Neutrophil (primary cell): ENCODE measurements around the gene TAAR2.

Source experiments
- H3K27ac ChIP-seq: fragments of 200-600 bp; sonication (generic); 2 replicates; pipeline ENCODE4 v1.5.1; 2016; ENCODE audit warnings: mild to moderate bottlenecking, moderate library complexity
- H3K27me3 ChIP-seq: fragments of 200-600 bp; sonication (generic); 2 replicates; pipeline ENCODE4 v1.6.0; 2016; ENCODE audit warnings: mild to moderate bottlenecking
- H3K36me3 ChIP-seq: fragments of 200-600 bp; sonication (generic); 2 replicates; pipeline ENCODE4 v1.5.1; 2017
- H3K4me1 ChIP-seq, 2 experiments: fragments of 200-600 bp in 1 of 2; sonication (generic) in 1 of 2; 1 replicate in 1 of 2; 2 replicates in 1 of 2; pipeline versions ENCODE4 v1.5.1 to v1.6.1; 2013 to 2016; ENCODE audit warnings: low read depth in 1 of 2, low read length in 1 of 2, mild to moderate bottlenecking in 1 of 2, moderate library complexity in 1 of 2; ENCODE audit not compliant: control insufficient read depth in 1 of 2, insufficient read depth in 1 of 2
- H3K4me3 ChIP-seq, 2 experiments: fragments of 200-600 bp in 1 of 2; sonication (generic) in 1 of 2; 1 replicate in 1 of 2; 2 replicates in 1 of 2; pipeline ENCODE4 v1.5.1; 2013 to 2016; ENCODE audit warnings: low read depth in 1 of 2, low read length in 1 of 2, mild to moderate bottlenecking in 1 of 2, moderate library complexity in 1 of 2
- H3K9me3 ChIP-seq: fragments of 200-600 bp; sonication (generic); 2 replicates; pipeline ENCODE4 v1.5.1; 2016
- CTCF ChIP-seq: fragments of 200-600 bp; sonication (generic); IDR thresholded peaks from 2 replicates; pipeline ENCODE4 v1.5.1; 2016; ENCODE audit warnings: antibody characterized with exemption

Gene TAAR2

GRCh38 chr6:132634796-132635195 lies 10.7 kb upstream of the TAAR2 start:
- Histone ChIP-seq H3K9me3 (no peaks in the 10 kb centered on the region), H3K4me3 (no peak overlapping the region), H3K4me1 (no peaks in the 10 kb centered on the region), H3K36me3 (no peaks in the 10 kb centered on the region), H3K27ac (no peak overlapping the region), H3K27me3 (peaks cover 6% of the 10 kb centered on the region)
- TF ChIP-seq CTCF = no peak

GRCh38 chr6:132633362-132633761 lies 9.3 kb upstream of the TAAR2 start:
- Histone ChIP-seq H3K27me3 (peaks cover 8% of the 10 kb centered on the region), H3K4me1 (no peaks in the 10 kb centered on the region), H3K27ac (no peak overlapping the region), H3K4me3 (no peak overlapping the region), H3K36me3 (no peaks in the 10 kb centered on the region), H3K9me3 (no peaks in the 10 kb centered on the region)
- no peak for TF ChIP-seq CTCF

GRCh38 chr6:132623106-132623845 lies 799 bp downstream of the TAAR2 start:
- Histone ChIP-seq H3K27ac (no peak overlapping the region), H3K4me1 (no peaks in the 10 kb centered on the region), H3K4me3 (no peak overlapping the region), H3K27me3 (peaks cover 25% of the 10 kb centered on the region), H3K36me3 (no peaks in the 10 kb centered on the region), H3K9me3 (no peaks in the 10 kb centered on the region)
- no peak for TF ChIP-seq CTCF

- Histone ChIP-seq H3K4me3 (no peak overlapping the region), H3K27me3 (peaks cover 8% of the 10 kb centered on the region), H3K36me3 (no peaks in the 10 kb centered on the region), H3K27ac (no peak overlapping the region), H3K9me3 (no peaks in the 10 kb centered on the region), H3K4me1 (no peaks in the 10 kb centered on the region)
- TF ChIP-seq CTCF = no peak
Observed at GRCh38 chr6:132616677-132617076, 7.4 kb downstream of the TAAR2 start.

GRCh38 chr6:132614554-132614953 lies 9.5 kb downstream of the TAAR2 start:
- no peaks in the 10 kb centered on the region for H3K4me1 ChIP-seq
- H3K36me3 ChIP-seq = no peaks in the 10 kb centered on the region
- H3K27ac ChIP-seq = no peak overlapping the region
- no peaks in the 10 kb centered on the region for H3K9me3 ChIP-seq
- peaks cover 6% of the 10 kb centered on the region for H3K27me3 ChIP-seq
- TF ChIP-seq CTCF = no peak
- H3K4me3 ChIP-seq = no peak overlapping the region
